ENCODE results near the gene TMEM242. TPM values are rescaled to one million over a fixed set of nuclear protein-coding genes. Genes with fewer than 3 reads are reported as not detected.

TMEM242 gene
- total RNA-seq, 4 donors from 2014 or later, result 0.20 to 8.4 (median 5.8) TPM

DNA sequence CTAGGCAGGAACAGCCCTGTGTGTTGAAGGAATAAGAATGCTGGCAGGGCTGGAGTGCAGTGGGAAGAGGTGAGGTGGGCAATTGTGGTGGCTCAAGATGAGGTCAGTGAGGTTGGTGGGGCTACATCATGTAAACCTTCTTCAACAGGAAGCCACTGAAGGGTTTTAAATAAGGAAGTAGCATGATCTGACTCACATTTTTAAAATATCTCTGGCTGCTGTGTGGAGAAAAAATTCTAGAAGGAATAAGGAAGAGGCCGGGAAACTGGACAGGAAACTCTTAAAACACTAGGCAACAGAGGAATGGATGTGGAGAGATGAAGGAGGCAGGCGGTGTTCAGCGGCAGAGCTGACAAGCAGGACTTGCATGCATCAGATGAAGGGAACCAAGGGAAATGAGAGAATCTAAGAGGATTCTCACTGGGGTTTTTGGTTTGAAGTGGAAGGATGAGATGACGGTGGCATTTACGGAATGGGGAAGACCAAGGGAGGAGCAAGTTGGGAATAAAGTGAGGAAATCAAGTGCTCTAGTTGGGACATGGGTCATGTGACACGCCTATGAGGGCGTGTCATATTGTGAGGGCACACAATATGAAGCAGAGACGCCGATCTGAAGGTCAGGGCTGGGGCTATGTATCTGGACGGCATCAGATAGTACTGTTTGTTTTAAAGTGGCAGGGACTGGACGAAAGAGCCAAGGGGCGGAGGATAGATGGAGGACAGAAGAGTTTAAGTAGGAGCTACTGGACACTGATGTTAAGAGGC lies 18.2 kb downstream of the TMEM242 start:
- H3K4me1 ChIP-seq, result peaks cover 10 to 43% (median 24%) of the 10 kb centered on the region in 4 donors
- in situ Hi-C loops (cut with MboI; ENCODE audit: low pct_ligation_motif_present in 1 of 4, low pct_unique_long_range_greater_than_20kb in 1 of 4, low sequenced_read_pairs in 3 of 4), result no loop called here
- DNase-seq, result peak; percentile 26
- TF ChIP-seq, protein P1, sequence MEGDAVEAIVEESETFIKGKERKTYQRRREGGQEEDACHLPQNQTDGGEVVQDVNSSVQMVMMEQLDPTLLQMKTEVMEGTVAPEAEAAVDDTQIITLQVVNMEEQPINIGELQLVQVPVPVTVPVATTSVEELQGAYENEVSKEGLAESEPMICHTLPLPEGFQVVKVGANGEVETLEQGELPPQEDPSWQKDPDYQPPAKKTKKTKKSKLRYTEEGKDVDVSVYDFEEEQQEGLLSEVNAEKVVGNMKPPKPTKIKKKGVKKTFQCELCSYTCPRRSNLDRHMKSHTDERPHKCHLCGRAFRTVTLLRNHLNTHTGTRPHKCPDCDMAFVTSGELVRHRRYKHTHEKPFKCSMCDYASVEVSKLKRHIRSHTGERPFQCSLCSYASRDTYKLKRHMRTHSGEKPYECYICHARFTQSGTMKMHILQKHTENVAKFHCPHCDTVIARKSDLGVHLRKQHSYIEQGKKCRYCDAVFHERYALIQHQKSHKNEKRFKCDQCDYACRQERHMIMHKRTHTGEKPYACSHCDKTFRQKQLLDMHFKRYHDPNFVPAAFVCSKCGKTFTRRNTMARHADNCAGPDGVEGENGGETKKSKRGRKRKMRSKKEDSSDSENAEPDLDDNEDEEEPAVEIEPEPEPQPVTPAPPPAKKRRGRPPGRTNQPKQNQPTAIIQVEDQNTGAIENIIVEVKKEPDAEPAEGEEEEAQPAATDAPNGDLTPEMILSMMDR (IDR thresholded peaks at IDR 0.05), result no peak
- no peak for TF ChIP-seq POLR2A (IDR thresholded peaks at IDR 0.05)
- TF ChIP-seq EP300 (IDR thresholded peaks at IDR 0.05; ENCODE audit: low read depth), result no peak
- TF ChIP-seq POLR2AphosphoS5 (IDR thresholded peaks at IDR 0.05), result peak in 1 of 3 donors; percentile 31
- peak overlapping the region; percentile 45 to 75 (median 55) for H3K27ac ChIP-seq
- no peak overlapping the region for H3K4me3 ChIP-seq
- no peaks in the 10 kb centered on the region for H3K9me3 ChIP-seq
- no peaks in the 10 kb centered on the region for H3K36me3 ChIP-seq
- no peaks in the 10 kb centered on the region for H3K27me3 ChIP-seq
- intact Hi-C loops (cut with DNase I; ENCODE audit: low total_unique reads), result no loop called here
- WGBS, 2 donors (ENCODE audit: low coverage in 1 of 2), result 45 to 48% methylated on average over 11 to 12 of the region's 12 CpGs

DNA sequence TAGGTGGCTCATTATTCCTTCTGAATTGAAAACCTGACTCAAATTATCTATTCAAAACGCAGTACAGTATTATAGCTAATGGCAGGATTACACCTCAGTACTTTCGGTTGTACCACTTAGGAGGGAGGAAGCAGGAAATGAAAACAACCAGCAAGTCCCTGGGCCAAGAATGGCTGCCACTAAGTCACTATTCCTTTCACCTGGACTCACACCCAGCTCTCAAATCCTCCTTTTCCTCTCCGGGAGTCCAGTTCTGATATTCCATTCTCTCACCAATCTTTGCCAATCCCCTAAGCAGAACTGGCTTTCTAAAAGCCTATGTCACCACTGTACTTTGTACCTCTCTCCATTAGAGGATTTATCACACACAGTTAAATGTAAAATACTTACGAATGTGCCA lies 20.6 kb downstream of the TMEM242 start:
- DNase-seq, result no peak
- no peaks in the 10 kb centered on the region for H3K36me3 ChIP-seq
- in situ Hi-C loops (cut with MboI; ENCODE audit: low pct_ligation_motif_present in 1 of 4, low pct_unique_long_range_greater_than_20kb in 1 of 4, low sequenced_read_pairs in 3 of 4), result no loop called here
- intact Hi-C loops (cut with DNase I; ENCODE audit: low total_unique reads), result no loop called here
- H3K27me3 ChIP-seq, result no peaks in the 10 kb centered on the region
- TF ChIP-seq POLR2A (IDR thresholded peaks at IDR 0.05), result no peak
- TF ChIP-seq, protein P1 (IDR thresholded peaks at IDR 0.05), result no peak
- TF ChIP-seq EP300 (IDR thresholded peaks at IDR 0.05; ENCODE audit: low read depth), result no peak
- no peak for TF ChIP-seq POLR2AphosphoS5 (IDR thresholded peaks at IDR 0.05)
- no peaks in the 10 kb centered on the region for H3K9me3 ChIP-seq
- no peak overlapping the region for H3K4me3 ChIP-seq
- WGBS, 2 donors (ENCODE audit: low coverage in 1 of 2), result 35 to 41% methylated on average over 4 of the region's 4 CpGs
- H3K27ac ChIP-seq, result peak overlapping the region; percentile 8 to 47 (median 28)
- peaks cover 10 to 43% (median 24%) of the 10 kb centered on the region in 4 donors for H3K4me1 ChIP-seq

DNA sequence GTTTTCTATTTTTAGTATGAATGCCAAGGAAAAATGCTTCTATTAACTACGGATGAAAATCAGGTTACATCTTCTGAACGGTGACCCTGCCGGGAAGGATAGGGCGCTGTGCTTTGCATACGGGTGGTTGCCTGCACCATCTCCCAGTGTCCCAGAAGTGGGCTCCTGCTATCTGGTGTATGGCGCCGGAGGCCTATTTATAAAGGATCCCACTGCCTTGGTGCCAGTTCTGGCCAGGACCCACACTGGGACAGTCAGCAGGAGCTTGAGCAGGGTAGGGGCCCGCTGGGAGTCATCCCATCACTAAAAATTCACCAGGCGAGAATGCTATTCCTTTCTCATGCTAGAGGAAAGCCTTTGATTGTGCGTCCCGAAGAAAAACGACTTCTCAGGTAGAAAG lies 22.9 kb downstream of the TMEM242 start:
- Histone ChIP-seq H3K9me3 (no peaks in the 10 kb centered on the region), H3K4me1 (peaks cover under 1 to 29% (median 15%) of the 10 kb centered on the region in 4 donors), H3K4me3 (no peak overlapping the region), H3K27ac (no peak overlapping the region), H3K27me3 (no peaks in the 10 kb centered on the region), H3K36me3 (no peaks in the 10 kb centered on the region)
- in situ Hi-C loops (cut with MboI; ENCODE audit: low pct_ligation_motif_present in 1 of 4, low pct_unique_long_range_greater_than_20kb in 1 of 4, low sequenced_read_pairs in 3 of 4) (no loop called here), intact Hi-C loops (cut with DNase I; ENCODE audit: low total_unique reads) (no loop called here)
- TF ChIP-seq POLR2AphosphoS5 (IDR thresholded peaks at IDR 0.05) (no peak), EP300 (IDR thresholded peaks at IDR 0.05; ENCODE audit: low read depth) (no peak), POLR2A (IDR thresholded peaks at IDR 0.05) (no peak)
- TF ChIP-seq, protein P1 (IDR thresholded peaks at IDR 0.05), result no peak
- 96 to 100% methylated on average over 2 to 12 of the region's 12 CpGs for WGBS, 2 donors (ENCODE audit: low coverage in 1 of 2)
- no peak for DNase-seq

DNA sequence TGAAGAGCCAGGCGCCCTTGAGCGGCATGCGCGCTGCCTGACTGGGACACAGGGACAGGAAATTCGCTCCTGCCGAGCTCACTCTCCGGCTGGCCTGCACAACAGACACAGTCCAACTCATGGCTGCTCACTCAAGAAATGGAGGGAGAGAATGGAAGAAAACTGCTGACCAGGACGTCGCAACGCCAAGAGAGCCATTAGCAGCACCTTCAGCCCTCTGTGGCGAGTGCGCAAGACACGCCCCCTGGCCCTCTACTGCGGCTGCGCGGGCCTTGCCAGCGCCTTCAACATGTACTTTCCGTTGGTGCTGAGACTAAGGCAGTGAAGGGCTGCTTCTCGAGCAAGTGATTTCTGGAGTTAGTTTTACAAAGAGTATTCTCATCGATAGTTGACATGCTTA lies 23.3 kb downstream of the TMEM242 start:
- 98 to 100% methylated on average over 2 to 20 of the region's 20 CpGs for WGBS, 2 donors (ENCODE audit: low coverage in 1 of 2)
- DNase-seq, result no peak
- in situ Hi-C loops (cut with MboI; ENCODE audit: low pct_ligation_motif_present in 1 of 4, low pct_unique_long_range_greater_than_20kb in 1 of 4, low sequenced_read_pairs in 3 of 4) (no loop called here), intact Hi-C loops (cut with DNase I; ENCODE audit: low total_unique reads) (no loop called here)
- Histone ChIP-seq H3K27me3 (no peaks in the 10 kb centered on the region), H3K4me1 (peaks cover 0 to 25% (median 10%) of the 10 kb centered on the region in 4 donors), H3K4me3 (no peak overlapping the region), H3K27ac (no peak overlapping the region), H3K36me3 (no peaks in the 10 kb centered on the region), H3K9me3 (no peaks in the 10 kb centered on the region)
- TF ChIP-seq POLR2AphosphoS5 (IDR thresholded peaks at IDR 0.05) (no peak), EP300 (IDR thresholded peaks at IDR 0.05; ENCODE audit: low read depth) (no peak), POLR2A (IDR thresholded peaks at IDR 0.05) (no peak)
- TF ChIP-seq, protein P1 (IDR thresholded peaks at IDR 0.05), result no peak
